D721Med (cell line): ENCODE measurements around the gene TMEM150A.
"Not testable (repeated sequence)": the region's sequence is repeated elsewhere in the genome, so short reads cannot be mapped to it uniquely, and the experiment has no call there.

Experiments used
- DNase-seq: peaks from one replicate; pipeline ENCODE4 v3.0.0; 2011; ENCODE audit warnings: low spot score; ENCODE audit not compliant: insufficient read length
- FAIRE-seq: peaks from 2 replicates; lab custom pipeline; 2011; peaks lifted over from hg19 to GRCh38; lab: Jason Lieb, UNC
- TF ChIP-seq, protein P1 (sequence below): IDR thresholded peaks from 2 replicates; pipeline ENCODE4 v1.5.1; 2012; ENCODE audit warnings: mild to moderate bottlenecking, control low read depth; ENCODE audit not compliant: insufficient read depth; ENCODE audit errors: missing control alignments

TMEM150A gene

DNA sequence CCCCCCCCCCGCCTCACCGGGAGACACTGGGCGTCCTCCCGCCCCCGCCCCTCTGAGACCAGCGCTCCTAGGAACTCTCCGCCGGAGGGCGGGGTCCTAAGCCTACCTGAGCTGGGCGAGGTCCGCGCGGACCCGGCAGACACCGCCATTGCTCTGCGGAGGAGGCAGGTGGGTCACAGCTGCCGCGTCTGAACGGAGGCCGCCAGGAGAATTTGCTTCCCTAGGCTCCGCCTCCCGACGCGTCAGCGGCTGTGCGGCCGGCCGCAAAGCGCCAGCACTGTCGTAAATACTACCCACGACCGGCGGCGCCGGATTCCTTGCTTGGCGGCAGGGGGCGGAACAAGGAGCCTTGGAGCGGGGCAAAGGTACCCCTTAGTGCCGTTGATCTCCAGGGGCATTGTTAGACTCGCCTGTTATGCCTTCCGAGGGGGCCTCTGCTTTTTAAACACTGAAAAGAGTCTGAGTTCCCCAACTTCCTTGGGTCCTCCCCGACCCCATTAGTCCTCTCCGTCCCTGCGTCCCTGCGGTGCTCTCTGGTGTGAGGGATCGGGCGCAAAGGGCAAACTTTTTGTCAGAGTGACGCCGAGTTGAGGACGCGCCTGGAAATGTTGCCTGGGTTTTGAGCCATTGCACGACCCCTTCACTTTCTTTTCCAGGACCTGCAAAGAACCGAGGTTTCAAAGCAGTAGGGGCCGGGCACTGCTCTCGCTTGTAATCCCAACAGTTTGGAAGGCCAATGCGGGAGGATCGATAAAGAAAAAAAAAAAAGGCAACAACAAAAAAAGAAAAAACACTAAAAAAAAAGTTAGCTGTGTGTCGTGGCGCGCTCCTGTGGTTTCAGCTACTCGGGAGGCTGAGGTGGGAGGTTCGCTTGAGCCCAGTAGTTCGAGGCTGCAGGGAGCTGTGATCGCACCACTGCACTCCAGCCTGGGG is 41.0 kb downstream of the TMEM150A start, which contains the start of gene GGCX:
Gene GGCX, minus strand, starts transcription at position 214 of the 933 bp plus-strand sequence. Its CDS starts 65 bp downstream, at position 149.
- peak; percentile 81 for DNase-seq
- TF ChIP-seq, protein P1, sequence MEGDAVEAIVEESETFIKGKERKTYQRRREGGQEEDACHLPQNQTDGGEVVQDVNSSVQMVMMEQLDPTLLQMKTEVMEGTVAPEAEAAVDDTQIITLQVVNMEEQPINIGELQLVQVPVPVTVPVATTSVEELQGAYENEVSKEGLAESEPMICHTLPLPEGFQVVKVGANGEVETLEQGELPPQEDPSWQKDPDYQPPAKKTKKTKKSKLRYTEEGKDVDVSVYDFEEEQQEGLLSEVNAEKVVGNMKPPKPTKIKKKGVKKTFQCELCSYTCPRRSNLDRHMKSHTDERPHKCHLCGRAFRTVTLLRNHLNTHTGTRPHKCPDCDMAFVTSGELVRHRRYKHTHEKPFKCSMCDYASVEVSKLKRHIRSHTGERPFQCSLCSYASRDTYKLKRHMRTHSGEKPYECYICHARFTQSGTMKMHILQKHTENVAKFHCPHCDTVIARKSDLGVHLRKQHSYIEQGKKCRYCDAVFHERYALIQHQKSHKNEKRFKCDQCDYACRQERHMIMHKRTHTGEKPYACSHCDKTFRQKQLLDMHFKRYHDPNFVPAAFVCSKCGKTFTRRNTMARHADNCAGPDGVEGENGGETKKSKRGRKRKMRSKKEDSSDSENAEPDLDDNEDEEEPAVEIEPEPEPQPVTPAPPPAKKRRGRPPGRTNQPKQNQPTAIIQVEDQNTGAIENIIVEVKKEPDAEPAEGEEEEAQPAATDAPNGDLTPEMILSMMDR, result no peak
- no peak for FAIRE-seq

DNA sequence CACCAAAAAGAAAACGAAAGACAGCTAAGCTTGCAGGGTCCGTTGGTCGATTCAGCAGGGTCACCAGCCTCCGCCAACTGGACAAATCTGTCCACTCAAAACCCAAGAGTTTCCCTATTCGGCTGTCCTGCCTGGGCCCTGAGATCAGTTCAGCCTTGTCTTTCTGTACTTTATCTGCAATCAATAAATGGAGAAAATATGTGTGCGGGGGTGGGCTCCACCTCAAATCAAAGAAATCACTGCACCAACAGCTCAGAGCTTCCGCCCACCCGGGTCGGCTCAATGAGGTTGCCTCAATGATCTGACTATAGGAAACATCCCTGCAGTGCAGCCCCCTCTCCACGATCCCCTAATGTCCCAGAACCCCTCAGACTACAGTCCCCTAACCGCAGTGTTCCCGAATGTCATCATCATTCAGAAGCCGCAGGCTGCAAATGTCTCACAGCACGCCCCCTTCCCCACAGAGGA is 41.7 kb downstream of the TMEM150A start:
- no peak for DNase-seq
- no peak for FAIRE-seq
- TF ChIP-seq, protein P1, result no peak

- DNase-seq, FAIRE-seq: not testable (repeated sequence)
Measured at GRCh38 chr2:85560403-85560726, 42.1 kb downstream of the TMEM150A start.

DNA sequence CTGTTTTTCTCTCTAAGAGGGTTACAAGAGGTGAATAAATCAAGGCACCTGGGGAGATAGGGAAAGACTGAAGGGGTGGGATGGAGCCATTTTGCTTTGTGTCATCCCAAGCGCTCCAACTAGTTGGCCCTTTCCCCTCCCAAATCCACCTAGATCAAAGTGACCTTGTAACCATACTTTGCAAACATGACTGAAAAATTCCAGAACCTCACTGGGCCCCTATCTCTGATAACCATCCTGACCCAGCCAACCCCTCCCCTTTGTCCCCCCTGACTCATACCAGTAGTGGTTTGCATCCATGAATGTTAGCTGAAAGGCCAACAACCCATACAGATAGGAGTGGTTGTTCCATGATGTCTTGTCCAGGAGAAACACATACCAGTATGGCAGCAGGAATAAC is 44.3 kb downstream of the TMEM150A start:
- FAIRE-seq, result no peak
- DNase-seq, result no peak
- TF ChIP-seq, protein P1, result no peak

DNA sequence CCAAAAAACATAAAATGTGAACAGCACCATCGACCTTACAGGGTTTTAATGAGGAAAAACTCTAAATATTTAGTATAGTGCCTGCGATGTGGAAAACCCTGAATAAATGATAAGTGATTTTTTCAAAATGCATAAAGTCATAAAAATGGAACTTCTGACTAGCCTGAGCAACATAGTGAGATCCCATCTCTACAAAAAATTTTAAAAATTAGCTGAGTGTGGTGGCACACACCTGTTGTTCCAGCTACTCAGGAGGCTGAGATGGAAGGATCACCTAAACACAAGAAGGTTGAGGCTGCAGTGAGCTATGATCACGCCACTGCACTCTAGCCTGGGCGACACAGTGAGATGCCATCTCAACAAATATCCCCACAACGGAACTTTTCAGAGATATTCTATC is 45.4 kb downstream of the TMEM150A start:
- no peak for FAIRE-seq
- TF ChIP-seq, protein P1, result no peak
- no peak for DNase-seq

DNA sequence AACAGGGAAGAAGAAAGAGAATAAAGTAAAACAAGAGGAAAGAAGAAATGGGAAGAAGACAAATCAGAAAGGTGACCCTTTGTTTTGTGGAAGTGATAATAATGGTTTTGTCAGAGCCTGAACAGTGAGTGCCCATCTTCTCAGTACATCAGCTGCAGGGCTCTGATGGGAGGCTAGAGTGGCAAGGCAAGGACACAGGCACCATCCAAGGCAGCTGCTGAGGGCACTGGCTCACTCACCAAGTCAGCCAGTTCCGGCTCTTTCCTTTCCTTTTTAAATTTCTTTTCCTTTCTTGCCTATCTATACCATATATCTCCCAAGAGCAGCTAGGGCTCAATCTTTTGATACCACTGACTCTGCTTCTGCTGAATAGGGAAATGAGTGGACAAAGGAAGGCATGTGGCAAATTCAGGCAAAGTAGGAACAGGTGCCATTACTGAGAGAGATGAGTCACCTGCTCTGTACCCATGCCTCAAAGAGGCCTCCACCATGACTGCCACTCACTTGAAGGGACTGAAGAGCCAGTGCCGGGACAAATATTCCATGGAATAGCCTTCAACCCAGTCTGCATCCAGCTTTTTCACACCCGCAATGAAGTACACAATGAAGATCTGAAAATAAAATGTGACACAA is 47.4 kb downstream of the TMEM150A start:
- TF ChIP-seq, protein P1, result no peak
- FAIRE-seq, result no peak
- no peak for DNase-seq

DNA sequence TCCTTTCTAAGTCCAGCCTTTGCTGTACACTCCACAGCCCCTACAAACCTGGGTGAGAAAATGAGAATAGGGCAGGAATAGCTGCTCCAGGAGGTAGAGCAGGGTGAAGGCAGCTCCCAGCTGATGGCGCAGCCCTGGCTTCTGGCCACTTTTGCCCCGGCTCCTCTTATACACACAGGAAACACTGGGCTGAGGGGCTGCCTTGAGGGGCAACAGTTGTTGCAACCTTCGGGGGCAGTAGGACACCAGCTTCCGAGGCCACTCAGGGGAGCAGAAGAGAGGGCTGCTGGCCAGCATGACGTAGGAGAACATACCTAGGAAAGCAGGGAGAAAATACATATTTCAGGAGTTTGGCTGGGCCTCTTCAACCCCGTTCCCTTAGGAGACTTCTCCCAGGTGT is 49.3 kb downstream of the TMEM150A start:
- FAIRE-seq, result no peak
- TF ChIP-seq, protein P1, result no peak
- DNase-seq, result no peak
